GM10248 (cell line): ENCODE results near the gene KIF23.

Source experiments
- CTCF ChIA-PET: fragments of 300-600 bp; sonication (Branson Sonifier 250); formaldehyde crosslinking; extraction: SDS; loops from one replicate; lab custom pipeline; 2021; ENCODE audit warnings: antibody characterized with exemption; lab: Yijun Ruan, JAX
- POLR2A ChIA-PET: fragments of 350-650 bp; sonication (Branson Sonifier 250); formaldehyde crosslinking; extraction: SDS; loops from one replicate; lab custom pipeline; 2020; ENCODE audit warnings: antibody characterized with exemption; lab: Yijun Ruan, JAX
- DNase-seq: peaks from one replicate; pipeline ENCODE4 v3.0.0; 2012; ENCODE audit errors: extremely low spot score
- CTCF ChIP-seq: IDR thresholded peaks from 2 replicates; pipeline ENCODE4 v1.5.1; 2012; ENCODE audit warnings: mild to moderate bottlenecking, low read depth; ENCODE audit errors: extremely low read depth, missing control alignments, control extremely low read depth

KIF23 gene

GRCh38 chr15:69386284-69386683, 27.9 kb upstream of the KIF23 start:
- CTCF ChIA-PET, result no interaction called here
- TF ChIP-seq CTCF, result no peak
- POLR2A ChIA-PET, result no interaction called here

GRCh38 chr15:69388260-69388705, 25.9 kb upstream of the KIF23 start:
- DNase-seq, result no peak
- ChIA-PET POLR2A (no interaction called here), CTCF (interaction anchor here (1.0 kb wide), 1 partner anchor 17 kb away, joined by 4 read pairs; no protein-coding TSS in a partner anchor)
- no peak for TF ChIP-seq CTCF

More at GRCh38 chr15:69386284-69386683, 27.9 kb upstream of the KIF23 start:
- no peak for DNase-seq

GRCh38 chr15:69389426-69389825, 24.7 kb upstream of the KIF23 start:
- CTCF ChIA-PET, result interaction anchor here (2.4 kb wide), 1 partner anchor 330 kb away, joined by 6 read pairs; no protein-coding TSS in a partner anchor
- DNase-seq, result no peak
- no peak for TF ChIP-seq CTCF
- POLR2A ChIA-PET, result no interaction called here

- DNase-seq, result no peak
- no peak for TF ChIP-seq CTCF
- POLR2A ChIA-PET, result no interaction called here
- CTCF ChIA-PET, result interaction anchor here (2.4 kb wide), 1 partner anchor 331 kb away, joined by 6 read pairs; no protein-coding TSS in a partner anchor
Observed at GRCh38 chr15:69390575-69390974, 23.6 kb upstream of the KIF23 start.

GRCh38 chr15:69391046-69391757, 22.9 kb upstream of the KIF23 start:
- no peak for TF ChIP-seq CTCF
- POLR2A ChIA-PET, result interaction anchor here (1.5 kb wide), 1 partner anchor 61 kb away, joined by 3 read pairs; the partner anchor contains the start of gene RPLP1
- DNase-seq, result no peak
- CTCF ChIA-PET, result interaction anchor here (1.4 to 2.4 kb wide), 2 partner anchors 10 to 332 kb away, joined by 5 to 6 read pairs; no protein-coding TSS in a partner anchor

GRCh38 chr15:69392352-69392751, 21.8 kb upstream of the KIF23 start:
- POLR2A ChIA-PET, result interaction anchor here (1.5 kb wide), 1 partner anchor 60 kb away, joined by 3 read pairs; the partner anchor contains the start of gene RPLP1
- DNase-seq, result no peak
- CTCF ChIA-PET, result interaction anchor here (1.4 to 6.6 kb wide), 2 partner anchors 11 to 334 kb away, joined by 5 to 46 read pairs; no protein-coding TSS in a partner anchor
- no peak for TF ChIP-seq CTCF
